AG10803 (cell line): ENCODE measurements around the gene AGPS.

Experiments
- DNase-seq: peaks from one replicate; pipeline ENCODE4 v3.0.0; 2010; ENCODE audit warnings: low read depth
- H3K4me3 ChIP-seq: 2 replicates; pipeline ENCODE4 v1.5.1; 2011; ENCODE audit warnings: mild to moderate bottlenecking, low read length, control low read depth
- CTCF ChIP-seq: conservative IDR thresholded peaks from 2 replicates; pipeline ENCODE4 v1.5.1; 2011; ENCODE audit warnings: mild to moderate bottlenecking, low read length, control low read depth, inconsistent platforms

The AGPS gene

GRCh38 chr2:177520324-177520723, 127.8 kb downstream of the AGPS start:
- peak; percentile 8 for DNase-seq
- no peak overlapping the region for H3K4me3 ChIP-seq
- no peak for TF ChIP-seq CTCF

- H3K4me3 ChIP-seq, result no peak overlapping the region
- no peak for DNase-seq
- no peak for TF ChIP-seq CTCF
These were observed 131.2 kb downstream of the AGPS start for GRCh38 chr2:177523781-177524180.

GRCh38 chr2:177525351-177525924, 132.9 kb downstream of the AGPS start:
- no peak overlapping the region for H3K4me3 ChIP-seq
- TF ChIP-seq CTCF, result no peak
- no peak for DNase-seq

- DNase-seq, result no peak
- H3K4me3 ChIP-seq, result no peak overlapping the region
- no peak for TF ChIP-seq CTCF
These were observed 135.9 kb downstream of the AGPS start for GRCh38 chr2:177528351-177528933.

GRCh38 chr2:177529166-177529565, 136.6 kb downstream of the AGPS start:
- DNase-seq, result no peak
- H3K4me3 ChIP-seq, result no peak overlapping the region
- TF ChIP-seq CTCF, result no peak

GRCh38 chr2:177530561-177530960, 138.0 kb downstream of the AGPS start:
- DNase-seq, result peak; percentile 3
- H3K4me3 ChIP-seq, result no peak overlapping the region
- no peak for TF ChIP-seq CTCF

GRCh38 chr2:177531706-177532105, 139.1 kb downstream of the AGPS start:
- TF ChIP-seq CTCF, result no peak
- H3K4me3 ChIP-seq, result no peak overlapping the region
- DNase-seq, result no peak
